Spleen (tissue), 11 donors: ENCODE measurements around the gene ARMC5. TPM values are rescaled to one million over a fixed set of nuclear protein-coding genes. Genes with fewer than 3 reads are reported as not detected.

Experiments used
- DNase-seq: peaks from one replicate; pipeline ENCODE4 v3.0.0-alpha.2; 2020
- H3K27ac ChIP-seq, 8 donors: fragments of 200-600 bp; sonication (generic) in 7 of 8; 1 replicate in 4 of 8; 2 replicates in 4 of 8; pipeline versions ENCODE4 v1.5.0 to v1.8.0; 2016 to 2021; ENCODE audit warnings: inconsistent platforms in 4 of 8, mild to moderate bottlenecking in 4 of 8, moderate library complexity in 1 of 8
- H3K27me3 ChIP-seq, 7 donors: fragments of 200-600 bp; sonication (generic) in 6 of 7; replicated peaks in 1 of 7; 1 replicate in 4 of 7; 2 replicates in 3 of 7; pipeline versions ENCODE4 v1.5.0 to v1.8.0; 2016 to 2021; ENCODE audit warnings: inconsistent platforms in 3 of 7, mild to moderate bottlenecking in 1 of 7
- H3K36me3 ChIP-seq, 6 donors: fragments of 200-600 bp; sonication (generic) in 5 of 6; 1 replicate in 4 of 6; 2 replicates in 2 of 6; pipeline versions ENCODE4 v1.5.0 to v1.8.0; 2016 to 2021; ENCODE audit warnings: inconsistent platforms in 2 of 6
- H3K4me1 ChIP-seq, 6 donors: fragments of 200-600 bp; sonication (generic) in 5 of 6; 1 replicate in 3 of 6; 2 replicates in 3 of 6; pipeline versions ENCODE4 v1.5.0 to v1.8.0; 2016 to 2021; ENCODE audit warnings: inconsistent platforms in 3 of 6
- H3K4me3 ChIP-seq, 8 donors: fragments of 200-600 bp; sonication (generic) in 7 of 8; 1 replicate in 4 of 8; 2 replicates in 4 of 8; pipeline versions ENCODE4 v1.5.0 to v1.8.0; 2016 to 2021; ENCODE audit warnings: inconsistent platforms in 4 of 8, mild to moderate bottlenecking in 4 of 8, moderate library complexity in 2 of 8
- H3K9me3 ChIP-seq, 8 donors: fragments of 200-600 bp; sonication (generic) in 7 of 8; 1 replicate in 4 of 8; 2 replicates in 4 of 8; pipeline versions ENCODE4 v1.5.0 to v1.8.0; 2016 to 2021; ENCODE audit warnings: inconsistent platforms in 4 of 8
- CTCF ChIP-seq, 11 experiments: fragments of 200-600 bp in 7 of 11; fragments of 450-650 bp in 4 of 11; sonication (generic) in 4 of 11; IDR thresholded peaks in 8 of 11; conservative IDR thresholded peaks in 3 of 11; 1 replicate in 7 of 11; 2 replicates in 4 of 11; pipeline versions ENCODE4 v1.4.0 to v1.8.0; 2016 to 2021; ENCODE audit warnings: antibody characterized with exemption in 11 of 11, inconsistent platforms in 4 of 11, mild to moderate bottlenecking in 1 of 11
- POLR2A ChIP-seq, 3 donors: fragments of 450-650 bp; IDR thresholded peaks; one replicate each; pipeline ENCODE4 v1.5.1; 2017; ENCODE audit warnings: antibody characterized with exemption in 3 of 3, mild to moderate bottlenecking in 1 of 3
- POLR2AphosphoS5 ChIP-seq, 3 donors: sonication (generic); formaldehyde crosslinking; IDR thresholded peaks; one replicate each; pipeline ENCODE4 v1.5.1; 2017; ENCODE audit warnings: antibody characterized with exemption in 3 of 3
- WGBS, 5 donors: extraction: QIAGEN DNeasy Blood & Tissue Kit in 3 of 5; methylation state at CpG; one replicate each; pipeline versions ENCODE4 v1.1.5 to v1.1.7; 2013 to 2018; 5-methylcytosine and 5-hydroxymethylcytosine counted together
- intact Hi-C: fragments of 100-400 bp; cut with DNase I; formaldehyde crosslinking; loops from one replicate; pipeline ENCODE4 v1.15.0; 2023; ENCODE audit warnings: low total_unique reads
- polyA plus RNA-seq, 3 donors: library from polyadenylated mRNA; stranded (reverse); fragments of 200-250 nt; gene quantifications; one replicate each; pipeline ENCODE4 v1.2.1, GENCODE V29; 2013
- total RNA-seq, 7 donors: library from RNA; depleted of rRNA in 3 of 7; stranded (reverse); fragments of >200 nt in 3 of 7; fragmentation: NEBNext Ultra II Directional in 4 of 7; extraction: Animal tissue kit (Norgen Biotek cat#: 25700) in 4 of 7; gene quantifications; one replicate each; pipeline versions ENCODE4 v1.1.0 to v1.2.1, GENCODE V29; 2016 to 2021
- donor health status: healthy with polysubstance abuse.
- donor health status: DM: no; HTN: no; CAD: no; lungs with moderate emphysema.
- donor health status: DM: no; HTN: no; CAD: no.
- donor health status: Bipolar disorder and iron deficiency.
- donor health status: healthy.
- donor health status: DM: no; HTN: no; CAD: no.
- donor health status: DM: yes; HTN: yes; CAD: no.

The ARMC5 gene
- total and polyA plus RNA-seq, 10 donors, result 8.8 to 23.5 (median 11.8) TPM

DNA sequence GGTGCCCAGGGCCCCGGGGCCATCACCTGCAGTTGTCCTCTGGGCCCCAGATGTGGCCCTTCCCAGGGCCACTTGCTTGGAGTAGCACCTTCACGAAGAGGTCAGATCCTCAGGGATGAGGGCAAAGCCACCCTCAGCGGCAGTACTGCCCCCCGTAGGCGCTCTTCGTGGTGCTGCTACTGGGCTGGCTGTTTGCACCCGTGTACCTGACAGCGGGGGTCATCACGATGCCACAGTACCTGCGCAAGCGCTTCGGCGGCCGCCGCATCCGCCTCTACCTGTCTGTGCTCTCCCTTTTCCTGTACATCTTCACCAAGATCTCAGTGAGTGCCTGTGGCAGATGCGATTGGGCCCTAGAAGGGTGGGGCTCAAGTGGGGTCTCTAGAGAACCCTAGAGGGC lies 26.3 kb downstream of the ARMC5 start:
- Histone ChIP-seq H3K27ac (no peak overlapping the region), H3K4me3 (no peak overlapping the region), H3K27me3 (peaks cover 0 to 67% (median 12%) of the 10 kb centered on the region in 7 donors), H3K4me1 (peaks cover 12 to 34% (median 26%) of the 10 kb centered on the region in 6 donors), H3K36me3 (peaks cover 0 to 8% (median 0%) of the 10 kb centered on the region in 6 donors), H3K9me3 (no peaks in the 10 kb centered on the region)
- WGBS, 5 donors, result 93 to 96% (median 94%) methylated on average over 11 to 17 of the region's 17 CpGs
- TF ChIP-seq CTCF (IDR thresholded peaks at IDR 0.05 in 8 of 11, conservative IDR thresholded peaks at IDR 0.05 in 3 of 11), result no peak
- no peak for TF ChIP-seq POLR2AphosphoS5 (IDR thresholded peaks at IDR 0.05)
- TF ChIP-seq POLR2A (IDR thresholded peaks at IDR 0.05), result no peak
- DNase-seq, result peak; percentile 73
- intact Hi-C loops, result loop anchor here (10.0 kb wide), 1 partner anchor 229 kb away; a partner anchor contains a TSS

- Histone ChIP-seq H3K4me1 (peaks cover 8 to 29% (median 22%) of the 10 kb centered on the region in 6 donors), H3K9me3 (no peaks in the 10 kb centered on the region), H3K36me3 (peaks cover 0 to 12% (median 0%) of the 10 kb centered on the region in 6 donors), H3K4me3 (no peak overlapping the region), H3K27me3 (peaks cover 0 to 67% (median 12%) of the 10 kb centered on the region in 7 donors), H3K27ac (no peak overlapping the region)
- DNase-seq, result peak; percentile 67
- intact Hi-C loops, result loop anchor here (10.0 kb wide), 1 partner anchor 229 kb away; a partner anchor contains a TSS
- TF ChIP-seq CTCF (IDR thresholded peaks at IDR 0.05 in 8 of 11, conservative IDR thresholded peaks at IDR 0.05 in 3 of 11) (no peak), POLR2AphosphoS5 (IDR thresholded peaks at IDR 0.05) (no peak), POLR2A (IDR thresholded peaks at IDR 0.05) (no peak)
- 88 to 100% (median 98%) methylated on average over 1 to 5 of the region's 5 CpGs for WGBS, 5 donors
These were observed 26.7 kb downstream of the ARMC5 start for GRCh38 chr16:31486045-31486444.

DNA sequence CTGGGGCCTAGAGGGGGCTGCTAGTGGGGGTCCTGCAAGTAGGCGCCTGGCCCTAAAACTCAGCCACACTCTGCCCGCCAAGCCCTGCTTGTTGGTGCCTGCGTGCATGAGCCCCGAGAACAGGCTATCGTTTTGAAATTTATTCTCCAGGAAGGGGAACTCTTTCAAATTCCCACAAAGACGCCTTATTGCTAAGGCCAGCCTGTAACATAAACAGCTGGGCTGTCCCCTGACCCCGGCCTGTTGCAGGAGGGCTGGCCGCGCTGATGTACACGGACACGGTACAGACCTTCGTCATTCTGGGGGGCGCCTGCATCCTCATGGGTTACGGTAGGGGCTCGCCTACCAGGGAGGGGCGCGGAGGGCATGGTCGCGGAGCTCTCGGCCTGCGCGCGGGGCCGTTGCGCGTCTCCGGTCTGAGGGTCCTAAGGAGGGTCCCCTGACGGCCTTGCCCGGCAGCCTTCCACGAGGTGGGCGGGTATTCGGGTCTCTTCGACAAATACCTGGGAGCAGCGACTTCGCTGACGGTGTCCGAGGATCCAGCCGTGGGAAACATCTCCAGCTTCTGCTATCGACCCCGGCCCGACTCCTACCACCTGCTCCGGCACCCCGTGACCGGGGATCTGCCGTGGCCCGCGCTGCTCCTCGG lies 27.9 kb downstream of the ARMC5 start:
- TF ChIP-seq POLR2A (IDR thresholded peaks at IDR 0.05), result no peak
- no peak for TF ChIP-seq POLR2AphosphoS5 (IDR thresholded peaks at IDR 0.05)
- TF ChIP-seq CTCF (IDR thresholded peaks at IDR 0.05 in 8 of 11, conservative IDR thresholded peaks at IDR 0.05 in 3 of 11), result no peak
- Histone ChIP-seq H3K27ac (peak overlapping the region in 5 of 8 donors; percentile 11 to 78 (median 57)), H3K4me1 (peaks cover 8 to 27% (median 21%) of the 10 kb centered on the region in 6 donors), H3K9me3 (no peaks in the 10 kb centered on the region), H3K4me3 (peak overlapping the region; percentile 47 to 79 (median 63)), H3K27me3 (peaks cover 0 to 57% (median 12%) of the 10 kb centered on the region in 7 donors), H3K36me3 (peaks cover 0 to 24% (median 8%) of the 10 kb centered on the region in 6 donors)
- intact Hi-C loops, result loop anchor here (10.0 kb wide), 1 partner anchor 228 kb away; a partner anchor contains a TSS
- DNase-seq, result no peak
- WGBS, 5 donors, result 5 to 10% (median 6%) methylated on average over 38 to 48 of the region's 48 CpGs
